ENCODE measurements around the gene PRR30.

- TF ChIP-seq CTCF (IDR thresholded peaks at IDR 0.05), result no peak
- no peak for TF ChIP-seq EZH2 (IDR thresholded peaks at IDR 0.05; ENCODE audit: borderline replicate concordance, insufficient read depth, low read depth, low read length, poor library complexity, severe bottlenecking)
Measured at GRCh38 chr2:27117995-27118524, 21.1 kb downstream of the PRR30 start.
